HL-60 (cell line): ENCODE data around the gene TAF15.
A peak's percentile ranks its signal among the peaks of the same experiment; 100 is the strongest.

Experiments
- DNase-seq, 2 experiments: peaks; one replicate each; pipeline ENCODE4 v3.0.0-alpha.2; 2010 to 2020; ENCODE audit warnings: low read depth in 1 of 2, low spot score in 1 of 2
- H3K27ac ChIP-seq: fragments of 250-450 bp; sonication (Bioruptor Pico); replicated peaks from 2 replicates; pipeline ENCODE4 v1.5.1; 2020; ENCODE audit warnings: mild to moderate bottlenecking, moderate library complexity
- H3K27me3 ChIP-seq: fragments of 250-450 bp; sonication (Bioruptor Pico); 2 replicates; pipeline ENCODE4 v1.5.1; 2021; ENCODE audit warnings: mild to moderate bottlenecking, moderate library complexity; ENCODE audit not compliant: insufficient read depth, poor library complexity, severe bottlenecking
- H3K4me3 ChIP-seq: replicated peaks from 2 replicates; pipeline ENCODE4 v1.5.1; 2011; ENCODE audit warnings: mild to moderate bottlenecking, control low read depth, low read length; ENCODE audit not compliant: insufficient read depth
- CTCF ChIP-seq: IDR thresholded peaks from one replicate; pipeline ENCODE4 v1.5.1; 2011; ENCODE audit warnings: low read length, control low read depth, inconsistent platforms; ENCODE audit not compliant: insufficient read depth
- GABPA ChIP-seq: IDR thresholded peaks from 2 replicates; pipeline ENCODE4 v1.6.1; 2012; ENCODE audit warnings: low read depth
- POLR2AphosphoS5 ChIP-seq: IDR thresholded peaks from 2 replicates; pipeline ENCODE4 v1.6.1; 2012; ENCODE audit warnings: low read depth
- REST ChIP-seq: IDR thresholded peaks from 2 replicates; pipeline ENCODE4 v1.6.1; 2012; ENCODE audit warnings: low read depth; ENCODE audit not compliant: insufficient replicate concordance
- SPI1 ChIP-seq: IDR thresholded peaks from 2 replicates; pipeline ENCODE4 v1.6.1; 2012; ENCODE audit warnings: low read depth, mild to moderate bottlenecking, borderline replicate concordance

The TAF15 gene

GRCh38 chr17:35865412-35866340 lies 56.4 kb downstream of the TAF15 start:
- H3K27me3 ChIP-seq, result no peaks in the 10 kb centered on the region
- no peak overlapping the region for H3K4me3 ChIP-seq
- no peak for DNase-seq
- TF ChIP-seq CTCF (no peak), SPI1 (no peak)
- H3K27ac ChIP-seq, result no peak overlapping the region

- TF ChIP-seq SPI1, result no peak
- no peak for TF ChIP-seq POLR2AphosphoS5
- no peak for TF ChIP-seq REST
- TF ChIP-seq GABPA, result no peak
- no peak for TF ChIP-seq CTCF
- peak; percentile 12 to 34 for DNase-seq
- peak overlapping the region; percentile 30 for H3K27ac ChIP-seq
- no peaks in the 10 kb centered on the region for H3K27me3 ChIP-seq
- H3K4me3 ChIP-seq, result no peak overlapping the region
These were observed 57.2 kb downstream of the TAF15 start for GRCh38 chr17:35866341-35866950.

GRCh38 chr17:35867574-35867973 lies 58.3 kb downstream of the TAF15 start:
- TF ChIP-seq SPI1 (no peak), GABPA (no peak), CTCF (no peak), REST (no peak), POLR2AphosphoS5 (no peak)
- Histone ChIP-seq H3K4me3 (no peak overlapping the region), H3K27ac (no peak overlapping the region), H3K27me3 (no peaks in the 10 kb centered on the region)
- DNase-seq, result no peak
